A172 (cell line): ENCODE measurements around the gene TRPC4AP. TPM values are rescaled to one million over a fixed set of nuclear protein-coding genes. Genes with fewer than 3 reads are reported as not detected.

Experiments
- DNase-seq: peaks from one replicate; pipeline ENCODE4 v3.0.0-alpha.2; 2015; ENCODE audit warnings: low spot score
- total RNA-seq: library from RNA; depleted of rRNA; stranded (reverse); fragments of >200 nt; shearing (Covaris generic); gene quantifications from 2 replicates; pipeline ENCODE4 v1.2.3, GENCODE V29; 2014; rRNA removed

The TRPC4AP gene
- total RNA-seq, 1 experiment from 2014 or later = 48.6 TPM

- DNase-seq = no peak
Observed at GRCh38 chr20:34970846-34971560, 121.6 kb downstream of the TRPC4AP start.

- DNase-seq = no peak
Observed at GRCh38 chr20:34970193-34970840, 122.3 kb downstream of the TRPC4AP start.

DNA sequence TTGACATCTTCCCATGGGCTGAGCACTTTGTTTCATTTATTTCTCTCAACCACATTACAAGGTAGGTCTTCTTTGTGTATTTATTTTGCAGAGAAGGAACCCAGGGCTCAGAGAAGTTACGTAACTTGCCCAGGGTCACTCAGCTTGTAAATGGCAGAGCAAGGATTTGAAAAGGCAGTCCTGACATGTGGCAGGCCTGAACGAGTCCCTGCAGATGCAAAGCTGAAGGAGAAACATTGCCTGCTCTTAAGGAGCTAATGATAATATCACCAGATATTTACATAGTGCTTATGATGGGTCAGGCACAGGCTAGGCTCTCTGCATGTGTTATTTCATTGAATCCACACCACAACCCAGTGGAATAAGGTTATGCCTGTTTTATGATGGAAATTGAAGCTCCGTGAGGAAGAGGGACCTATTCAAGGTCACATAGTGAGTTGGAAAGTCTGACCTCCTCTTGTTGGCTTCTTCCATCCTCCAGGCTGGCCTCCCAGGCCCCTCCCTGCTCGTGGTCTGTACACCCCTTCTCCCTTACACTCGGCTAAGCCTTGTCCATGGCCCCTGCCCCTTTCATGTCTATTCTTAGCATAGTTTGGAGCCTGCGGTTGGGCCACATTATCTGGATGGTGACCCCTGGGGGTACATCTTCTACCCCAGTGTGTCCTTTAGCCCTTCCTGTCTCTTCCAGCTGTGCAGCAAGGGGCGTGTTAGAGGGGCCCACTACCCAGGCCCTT is 124.4 kb downstream of the TRPC4AP start:
- DNase-seq = no peak

GRCh38 chr20:34967421-34967820 is 125.2 kb downstream of the TRPC4AP start:
- DNase-seq = no peak

GRCh38 chr20:34965051-34965450 is 127.6 kb downstream of the TRPC4AP start:
- DNase-seq = no peak

GRCh38 chr20:34964486-34964885 is 128.1 kb downstream of the TRPC4AP start:
- DNase-seq = no peak

DNA sequence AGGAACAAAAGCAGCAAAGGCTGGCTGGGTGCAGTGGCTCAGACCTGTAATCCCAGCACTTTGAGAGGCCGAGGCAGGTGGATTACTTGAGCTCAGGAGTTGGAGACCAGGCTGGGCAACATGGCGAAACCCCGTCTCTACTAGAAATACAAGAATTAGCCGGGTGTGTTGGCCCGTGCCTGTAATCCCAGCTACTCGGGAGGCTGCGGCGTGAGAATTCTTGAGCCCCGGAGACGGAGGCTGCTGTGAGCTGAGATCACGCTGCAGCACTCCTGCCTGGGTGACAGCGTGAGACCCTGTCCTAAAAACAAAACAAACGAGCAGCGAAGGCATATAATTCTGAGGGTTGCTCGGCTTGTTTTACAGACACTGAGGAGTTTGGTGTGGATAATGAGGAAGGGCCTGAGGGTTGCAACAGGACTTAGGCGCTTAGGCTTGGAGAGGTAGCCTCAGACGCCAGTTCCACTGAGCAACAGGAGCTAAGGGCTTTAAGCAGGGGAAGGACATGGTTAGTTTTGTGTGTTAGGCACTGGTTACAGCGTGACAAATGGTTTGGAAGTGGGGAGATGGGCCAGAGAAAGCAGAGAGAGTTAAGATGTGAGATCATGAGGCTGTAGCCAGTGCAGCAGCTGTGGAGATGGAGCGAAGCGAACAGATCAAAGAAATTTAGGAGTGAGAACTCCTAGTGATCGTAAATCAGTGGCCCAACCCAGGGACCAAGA is 135.7 kb downstream of the TRPC4AP start:
- DNase-seq = no peak

DNA sequence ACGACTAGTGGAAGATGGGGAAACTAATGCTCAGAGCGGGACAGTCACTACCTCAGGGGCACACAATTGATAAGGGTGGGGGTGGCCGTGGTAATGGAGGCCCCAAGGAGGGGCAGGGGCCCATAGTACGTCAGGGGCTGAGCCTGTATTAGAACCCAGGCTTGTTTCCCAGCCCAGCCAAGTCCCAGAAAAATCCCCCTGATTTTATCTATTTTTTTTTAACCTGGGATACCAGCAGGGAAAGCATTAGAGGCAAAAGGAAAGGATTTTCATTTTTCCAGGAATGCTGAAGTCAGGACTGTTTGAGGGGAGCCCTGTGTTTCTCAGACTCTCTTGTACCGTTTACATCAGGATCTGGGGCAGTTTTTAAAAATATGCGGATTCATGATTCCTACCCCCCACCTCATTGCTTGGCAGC is 136.6 kb downstream of the TRPC4AP start:
- DNase-seq = no peak

DNA sequence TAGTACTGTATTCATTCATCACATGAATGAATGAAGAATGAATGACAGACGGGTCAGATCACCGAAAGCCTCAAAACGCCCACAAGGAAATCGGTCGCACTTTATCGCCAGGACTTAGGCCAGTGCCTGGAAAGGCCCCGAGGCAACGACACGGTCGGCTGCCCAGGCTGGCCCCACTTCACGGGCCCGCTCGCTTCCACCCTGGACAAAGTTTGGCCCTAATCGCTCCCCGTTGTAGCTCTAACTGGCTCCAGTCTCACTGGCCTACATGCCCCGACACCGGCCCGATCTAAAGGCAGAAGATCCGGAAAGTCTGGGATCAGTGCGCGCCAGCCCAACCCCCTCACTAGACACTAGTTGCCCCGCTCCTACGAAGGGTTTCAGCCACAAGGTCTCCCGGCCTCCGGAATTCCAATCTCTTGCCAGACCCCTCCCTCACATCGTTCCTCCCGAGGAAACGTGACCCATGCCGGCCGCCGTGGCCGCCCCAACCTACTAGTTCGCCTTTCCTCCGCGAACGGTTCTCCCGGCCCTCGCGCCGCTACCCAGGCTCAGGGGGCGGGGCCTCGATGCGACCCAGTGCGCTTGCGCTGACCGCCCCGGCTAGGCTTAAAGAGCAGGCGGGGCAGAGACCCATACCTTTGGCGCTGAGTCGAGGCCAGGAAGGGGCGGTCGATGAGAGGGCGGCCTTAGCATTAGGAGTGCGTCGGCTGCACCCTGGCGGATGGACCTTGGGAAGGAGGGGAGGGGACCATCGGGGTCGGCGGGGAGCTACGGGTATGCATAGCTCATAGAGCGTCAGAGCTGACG is 137.2 kb downstream of the TRPC4AP start, which contains the start of the genes GSS and MYH7B:
TSS of gene GSS (minus strand) at position 576 of the 810 bp plus-strand sequence. CDS start 3,954 bp downstream, outside the sequence.
TSS of gene MYH7B (plus strand) at position 638 of the 810 bp plus-strand sequence. CDS start 22,138 bp downstream, outside the sequence.
- peak; percentile 91 for DNase-seq

DNA sequence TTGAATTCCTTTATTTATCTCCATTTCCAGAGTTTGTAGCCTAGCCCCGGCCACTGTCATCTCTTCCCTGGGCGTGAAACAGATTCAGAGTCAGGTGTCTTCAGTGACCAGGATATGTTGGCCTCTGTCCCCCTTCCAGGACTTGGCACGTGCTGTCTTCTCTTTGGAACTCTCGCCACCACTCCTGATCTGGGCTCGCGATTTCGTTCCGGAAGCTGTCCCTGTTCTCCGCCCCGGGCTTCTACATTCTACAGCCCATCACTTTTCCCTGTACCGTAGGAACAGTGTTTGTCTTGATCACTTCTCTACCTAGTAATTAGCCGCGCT is 137.7 kb downstream of the TRPC4AP start:
- no peak for DNase-seq

GRCh38 chr20:34953960-34954359 is 138.6 kb downstream of the TRPC4AP start:
- no peak for DNase-seq

- DNase-seq = peak; percentile 63
Observed at GRCh38 chr20:34952671-34953070, 139.9 kb downstream of the TRPC4AP start.

Other genes with a start within 250 kb of the TRPC4AP start
- gene GGT7, start 220.0 kb downstream of the TRPC4AP start, total RNA-seq = 0.26 and 0.55 TPM in 2 replicates
- 40.1 and 49.9 TPM in 2 replicates for gene ACSS2, start 216.2 kb downstream of the TRPC4AP start, total RNA-seq
- gene GSS, start 137.0 kb downstream of the TRPC4AP start, total RNA-seq = 150 and 151 TPM in 2 replicates
- gene MYH7B, start 136.9 kb downstream of the TRPC4AP start, total RNA-seq = not detected in 2 replicates
- gene EDEM2, start 54.5 kb upstream of the TRPC4AP start, total RNA-seq = 32.8 and 34.4 TPM in 2 replicates
- gene PROCR, start 79.3 kb upstream of the TRPC4AP start, total RNA-seq = 32.2 and 48.0 TPM in 2 replicates
- gene MMP24, start 133.9 kb upstream of the TRPC4AP start, total RNA-seq = 5.2 and 14.2 TPM in 2 replicates
- 11.4 and 15.1 TPM in 2 replicates for gene MMP24OS, start 185.3 kb upstream of the TRPC4AP start, total RNA-seq
- 230 and 292 TPM in 2 replicates for gene EIF6, start 192.0 kb upstream of the TRPC4AP start, total RNA-seq
- gene FAM83C, start 199.6 kb upstream of the TRPC4AP start, total RNA-seq = 0.24 TPM in 1 of 2 replicates, not detected in the other